ENCODE data around the gene SNX2.
"Not testable (repeated sequence)": the region's sequence is repeated elsewhere in the genome, so short reads cannot be mapped to it uniquely, and the experiment has no call there.

The SNX2 gene

GRCh38 chr5:122774861-122775549, at the start of gene SNX2:
SNX2 (plus strand) TSS chr5:122775080; CDS start chr5:122775104, 24 bp downstream.
- DNase-seq (ENCODE audit: extremely low read depth in 1 of 2, low read depth in 1 of 2) = peak; percentile 58 to 88

GRCh38 chr5:122727112-122727541, 47.8 kb upstream of the SNX2 start:
- no peak for DNase-seq (ENCODE audit: extremely low read depth in 1 of 2, low read depth in 1 of 2)

- DNase-seq (ENCODE audit: extremely low read depth in 1 of 2, low read depth in 1 of 2) = no peak
Measured at GRCh38 chr5:122730037-122730436, 44.8 kb upstream of the SNX2 start.

- no peak for DNase-seq (ENCODE audit: extremely low read depth in 1 of 2, low read depth in 1 of 2)
Measured at GRCh38 chr5:122730456-122730855, 44.4 kb upstream of the SNX2 start.

GRCh38 chr5:122736086-122736845, 38.6 kb upstream of the SNX2 start:
- DNase-seq (ENCODE audit: extremely low read depth in 1 of 2, low read depth in 1 of 2) = no peak

- DNase-seq (ENCODE audit: extremely low read depth in 1 of 2, low read depth in 1 of 2) = no peak
Measured at GRCh38 chr5:122738088-122738487, 36.8 kb upstream of the SNX2 start.

DNA sequence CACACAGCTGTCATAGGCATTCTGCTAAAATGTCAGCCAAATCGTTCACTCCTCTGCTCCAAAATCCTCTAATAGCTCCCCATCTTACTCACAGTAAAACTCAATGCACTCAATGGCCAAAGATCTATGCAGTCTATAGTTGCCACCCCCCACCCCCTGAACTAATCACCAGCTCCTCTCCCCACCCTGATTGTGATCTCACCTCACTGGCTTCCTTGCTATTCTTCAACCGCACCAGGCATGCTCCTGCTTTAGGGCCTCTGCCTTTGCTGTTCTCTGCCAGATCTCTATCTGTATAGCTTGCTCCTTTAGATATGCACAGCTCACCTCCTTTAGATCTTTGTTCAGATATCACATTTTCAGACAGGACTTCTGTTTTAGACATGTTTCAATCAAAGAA, 33.2 kb upstream of the SNX2 start:
- DNase-seq (ENCODE audit: extremely low read depth in 1 of 2, low read depth in 1 of 2) = no peak

- DNase-seq (ENCODE audit: extremely low read depth in 1 of 2, low read depth in 1 of 2) = no peak
Measured at GRCh38 chr5:122743261-122743660, 31.6 kb upstream of the SNX2 start.

DNA sequence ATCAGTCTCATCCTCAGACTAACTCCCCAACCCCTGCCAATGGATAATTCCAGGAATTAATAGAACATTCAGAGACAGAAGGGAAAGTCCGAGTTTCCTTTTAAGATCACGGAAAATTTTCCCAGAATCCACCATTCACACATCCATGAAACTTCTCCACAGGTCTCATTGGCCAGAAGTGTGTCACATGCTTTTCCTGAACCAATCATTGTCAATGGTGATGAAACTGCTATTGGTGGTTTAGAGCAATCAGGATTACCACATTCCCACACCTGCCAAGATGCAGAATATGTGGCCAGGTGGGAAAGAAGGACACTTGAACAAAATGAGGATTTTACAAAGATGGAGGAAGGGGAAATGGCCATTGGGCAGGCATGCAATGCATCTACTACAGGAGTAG, 29.3 kb upstream of the SNX2 start:
- DNase-seq (ENCODE audit: extremely low read depth in 1 of 2, low read depth in 1 of 2) = no peak

DNA sequence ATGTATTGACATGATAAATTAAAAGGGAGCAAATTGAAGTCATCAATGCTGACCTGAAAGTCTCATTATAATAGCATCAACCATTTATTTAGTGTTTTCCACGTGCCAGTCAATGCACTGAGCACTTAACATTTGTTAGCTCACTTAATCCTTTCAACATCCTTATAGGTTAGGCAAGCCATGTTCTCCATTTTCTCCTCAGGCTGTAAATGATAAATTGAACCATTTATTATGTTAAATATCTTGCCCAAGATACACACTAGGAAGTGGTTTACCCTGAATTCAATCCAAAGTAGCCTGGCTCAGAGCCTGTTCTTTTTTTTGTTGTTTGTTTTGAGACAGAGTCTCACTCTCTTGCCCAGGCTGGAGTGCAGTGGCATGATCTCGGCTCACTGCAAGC, 25.0 kb upstream of the SNX2 start:
- DNase-seq (ENCODE audit: extremely low read depth in 1 of 2, low read depth in 1 of 2) = no peak

DNA sequence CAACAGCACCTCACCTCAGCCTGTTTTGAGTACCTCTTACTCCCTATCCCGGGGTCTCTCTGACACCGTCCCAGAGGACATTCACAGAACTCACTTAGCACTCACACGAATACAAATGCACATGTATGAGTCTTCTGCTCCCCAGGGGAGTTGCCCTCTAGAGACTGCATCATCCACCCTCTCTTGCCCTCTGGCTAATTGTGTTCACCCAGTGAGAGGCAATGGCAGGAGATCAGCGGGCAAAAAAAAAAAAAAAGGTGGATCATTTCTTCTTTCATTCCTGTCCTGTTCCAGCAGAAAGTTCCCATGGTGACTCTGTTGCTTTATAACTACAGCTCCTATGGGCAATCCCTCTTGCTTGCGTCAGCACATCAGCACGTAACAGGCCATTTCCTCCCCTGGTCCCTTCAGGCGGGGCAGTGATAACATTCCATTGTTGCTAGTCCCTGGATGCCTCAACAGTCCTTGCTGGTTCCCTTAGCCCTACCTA, 23.5 kb upstream of the SNX2 start:
- no peak for DNase-seq (ENCODE audit: extremely low read depth in 1 of 2, low read depth in 1 of 2)

DNA sequence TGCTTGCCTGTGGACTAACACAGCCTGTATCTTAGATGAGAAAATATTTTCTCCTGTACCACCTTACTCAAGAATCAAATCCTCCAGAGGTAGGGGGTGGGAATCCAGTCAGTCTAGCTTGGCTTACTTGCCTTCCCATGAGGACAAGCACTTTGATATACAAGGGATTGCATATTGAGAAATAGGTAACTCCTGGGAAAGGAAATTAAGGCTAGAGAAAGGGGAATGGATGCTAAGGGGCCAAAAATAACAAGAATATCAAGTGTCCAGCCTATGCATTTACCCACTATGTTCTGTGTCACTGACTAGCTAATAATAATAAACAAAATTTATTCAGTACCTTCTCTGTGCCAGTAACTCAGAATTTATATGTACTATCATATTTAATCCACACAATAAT, 21.4 kb upstream of the SNX2 start:
- no peak for DNase-seq (ENCODE audit: extremely low read depth in 1 of 2, low read depth in 1 of 2)

- DNase-seq (ENCODE audit: extremely low read depth in 1 of 2, low read depth in 1 of 2) = no peak
Measured at GRCh38 chr5:122755783-122756182, 19.1 kb upstream of the SNX2 start.

DNA sequence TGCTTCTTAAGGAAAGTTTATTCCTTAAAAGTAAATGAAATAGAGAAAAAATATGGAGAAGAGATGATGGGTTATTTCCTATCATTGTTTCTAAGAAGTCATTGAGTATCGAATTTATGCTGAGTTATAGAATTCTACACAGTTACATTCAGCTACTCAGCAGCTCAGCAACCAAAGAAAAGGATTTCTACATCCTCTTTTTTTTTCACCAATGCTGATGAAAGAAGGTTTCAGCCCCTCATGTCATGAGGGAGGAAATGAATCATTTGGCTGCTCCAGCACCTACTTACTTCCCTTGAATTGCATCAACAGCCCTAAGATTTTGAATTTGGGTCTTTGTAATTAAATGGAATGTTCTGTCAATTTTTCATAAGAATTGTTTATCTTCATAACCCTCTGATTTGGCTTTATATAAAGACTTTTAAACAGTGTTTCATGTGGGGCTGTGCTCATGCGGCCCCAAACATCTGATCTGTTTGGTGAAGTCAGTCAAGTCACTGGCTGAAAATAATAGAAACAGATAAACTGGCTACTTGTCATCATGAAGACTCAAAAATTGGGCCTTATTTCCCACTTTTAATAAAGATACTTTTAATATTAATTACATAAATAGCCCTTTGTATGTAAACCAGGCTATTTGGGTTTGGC, 18.5 kb upstream of the SNX2 start:
- no peak for DNase-seq (ENCODE audit: extremely low read depth in 1 of 2, low read depth in 1 of 2)

- DNase-seq (ENCODE audit: extremely low read depth in 1 of 2, low read depth in 1 of 2) = no peak
Measured at GRCh38 chr5:122757285-122757684, 17.6 kb upstream of the SNX2 start.

- no peak for DNase-seq (ENCODE audit: extremely low read depth in 1 of 2, low read depth in 1 of 2)
Measured at GRCh38 chr5:122759241-122760070, 15.4 kb upstream of the SNX2 start.

DNA sequence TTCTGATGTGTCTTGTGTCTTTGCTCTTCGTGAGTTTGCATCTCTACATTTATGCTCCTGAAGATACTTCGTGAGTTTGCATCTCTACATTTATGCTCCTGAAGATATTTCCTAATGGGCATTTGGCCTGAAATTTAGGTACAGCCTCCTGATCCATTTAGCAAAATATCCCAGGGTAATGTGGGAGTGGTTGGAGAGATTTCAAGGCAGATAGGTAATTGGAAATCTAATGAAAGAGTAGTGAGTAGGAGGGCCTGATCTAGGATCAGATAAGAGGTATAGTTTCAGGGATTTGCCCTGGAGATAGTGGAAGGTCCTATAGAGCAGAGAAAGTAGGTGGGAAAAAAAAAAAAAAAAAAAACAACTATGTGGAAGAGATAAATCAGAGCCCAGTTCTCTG, 14.6 kb upstream of the SNX2 start:
- DNase-seq (ENCODE audit: extremely low read depth in 1 of 2, low read depth in 1 of 2) = no peak

DNA sequence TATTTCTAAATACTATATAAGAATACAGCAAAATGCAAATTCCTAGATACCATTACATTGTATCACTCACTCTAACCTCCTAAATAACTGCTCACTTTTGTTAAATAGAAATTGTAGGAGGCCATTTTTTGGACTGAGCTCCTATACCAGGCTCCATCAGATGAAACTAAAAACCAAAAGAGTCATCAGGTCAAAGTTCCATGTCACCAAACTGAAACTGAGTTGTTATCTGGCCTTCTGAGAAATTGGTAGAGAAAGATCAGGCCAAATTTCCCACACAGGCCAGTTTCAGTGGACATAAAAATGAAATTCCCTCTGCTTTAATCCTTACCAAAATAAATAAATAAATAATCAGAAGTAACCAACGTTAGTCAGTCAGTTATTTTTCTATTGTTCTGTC, 13.8 kb upstream of the SNX2 start:
- DNase-seq (ENCODE audit: extremely low read depth in 1 of 2, low read depth in 1 of 2) = no peak

GRCh38 chr5:122761896-122762295, 13.0 kb upstream of the SNX2 start:
- DNase-seq (ENCODE audit: extremely low read depth in 1 of 2, low read depth in 1 of 2) = not testable (repeated sequence)

DNA sequence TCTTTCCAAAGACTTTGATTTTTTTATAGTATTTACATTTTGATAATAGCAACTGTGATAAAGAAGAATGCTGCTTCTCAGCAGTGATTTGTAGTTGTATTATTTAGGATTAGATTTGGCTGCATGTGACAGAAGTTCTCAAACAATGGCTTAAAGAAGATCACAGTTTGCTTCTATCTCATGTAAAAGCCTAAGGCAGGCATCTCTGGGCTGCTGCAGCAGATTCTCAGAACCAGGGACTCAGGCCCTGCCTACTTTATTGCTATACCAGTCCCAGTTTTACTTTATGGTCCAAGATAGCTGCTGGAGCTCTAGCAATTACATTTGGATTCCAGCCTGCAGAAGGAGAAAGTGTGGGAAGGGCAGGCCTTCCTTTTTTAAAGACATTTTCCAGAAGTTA, 8.8 kb upstream of the SNX2 start:
- DNase-seq (ENCODE audit: extremely low read depth in 1 of 2, low read depth in 1 of 2) = no peak

GRCh38 chr5:122770477-122770876, 4.4 kb upstream of the SNX2 start:
- no peak for DNase-seq (ENCODE audit: extremely low read depth in 1 of 2, low read depth in 1 of 2)
